HG02588 (cell line): Measurements from ENCODE around the gene FAM98B.
A peak's percentile ranks its signal among the peaks of the same experiment; 100 is the strongest.
"Not testable (repeated sequence)": the region's sequence is repeated elsewhere in the genome, so short reads cannot be mapped to it uniquely, and the experiment has no call there.

Source experiments
- ATAC-seq: cut with Tn5 transposase; IDR thresholded peaks from one replicate; pipeline ENCODE4 v1.9.1; 2021; ENCODE audit warnings: mild to moderate bottlenecking, moderate library complexity; ENCODE audit not compliant: unreplicated experiment

Gene FAM98B

DNA sequence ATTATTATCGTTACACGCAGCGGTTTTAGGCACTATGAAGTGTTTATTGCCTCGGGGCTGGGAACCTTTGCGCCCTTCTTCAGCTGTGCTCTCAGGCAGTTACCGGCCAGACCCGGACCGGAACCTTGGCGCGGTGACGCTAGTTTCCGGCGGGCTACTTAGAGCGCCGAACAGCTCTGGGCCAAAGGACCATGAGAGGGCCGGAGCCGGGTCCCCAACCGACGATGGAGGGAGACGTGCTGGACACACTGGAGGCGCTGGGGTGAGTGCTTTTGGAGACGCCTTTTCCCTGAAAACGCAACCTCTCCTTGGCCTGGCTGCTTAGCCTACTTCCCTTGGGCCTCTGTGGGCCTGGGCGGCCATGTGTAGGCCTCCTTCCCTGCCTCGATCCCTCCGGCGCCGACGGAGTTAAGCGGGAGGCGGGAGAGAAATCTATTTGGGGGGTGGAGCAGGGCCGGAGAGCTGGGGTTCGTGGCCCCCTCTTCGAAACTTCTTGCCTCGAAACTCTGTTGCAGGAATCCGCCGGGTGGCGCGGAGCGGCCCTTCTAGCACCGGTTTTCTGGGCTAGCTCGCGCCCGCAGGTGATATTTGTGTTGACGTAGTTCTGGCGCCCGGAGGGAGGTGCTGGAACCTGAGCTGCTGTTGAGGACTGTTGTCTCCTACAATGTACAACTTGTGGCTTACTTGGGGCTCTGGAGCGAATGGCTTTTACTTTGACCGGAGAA, at the start of gene FAM98B:
TSS of gene FAM98B (plus strand) at position 157 of the 725 bp plus-strand sequence. CDS start at position 192, 35 bp downstream.
- peak; percentile 92 for ATAC-seq

DNA sequence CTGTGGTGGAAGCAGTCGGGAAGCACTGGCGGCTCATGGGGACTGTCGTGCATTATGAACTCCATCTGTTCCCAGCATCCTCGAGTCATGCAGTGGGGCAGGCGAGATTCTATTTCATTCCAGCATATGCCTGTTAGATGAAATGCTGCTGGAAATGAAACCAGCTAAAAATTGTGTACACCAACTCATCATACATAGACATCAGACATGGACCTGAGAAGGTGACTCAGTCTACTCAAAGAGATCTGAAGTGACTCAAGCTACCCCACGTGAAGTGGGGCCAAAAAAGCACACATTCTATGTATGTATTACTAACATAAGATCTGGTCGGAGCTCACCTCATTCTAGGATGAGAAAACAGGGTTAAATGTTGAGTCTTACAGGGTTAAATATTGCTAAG, 47.5 kb upstream of the FAM98B start:
- ATAC-seq: no peak

DNA sequence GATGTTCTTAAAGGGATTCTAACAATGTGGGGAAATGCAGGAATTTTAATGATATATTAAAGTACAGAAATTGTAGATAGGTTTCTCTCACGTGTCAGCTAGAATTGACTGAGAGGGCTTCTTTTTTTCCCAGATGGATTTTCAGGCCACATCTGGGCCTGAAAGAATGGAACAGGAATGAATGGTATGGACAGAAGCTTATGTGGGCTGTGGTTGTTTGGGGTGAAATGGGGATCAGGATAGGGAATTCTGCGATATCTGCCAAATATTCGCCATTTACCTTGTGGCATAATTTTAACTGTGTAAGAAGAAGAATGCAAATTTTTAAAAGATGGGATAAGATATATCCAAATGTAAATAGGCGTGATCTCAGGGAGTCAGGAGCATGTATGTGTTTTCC, 45.4 kb upstream of the FAM98B start:
- no peak for ATAC-seq

DNA sequence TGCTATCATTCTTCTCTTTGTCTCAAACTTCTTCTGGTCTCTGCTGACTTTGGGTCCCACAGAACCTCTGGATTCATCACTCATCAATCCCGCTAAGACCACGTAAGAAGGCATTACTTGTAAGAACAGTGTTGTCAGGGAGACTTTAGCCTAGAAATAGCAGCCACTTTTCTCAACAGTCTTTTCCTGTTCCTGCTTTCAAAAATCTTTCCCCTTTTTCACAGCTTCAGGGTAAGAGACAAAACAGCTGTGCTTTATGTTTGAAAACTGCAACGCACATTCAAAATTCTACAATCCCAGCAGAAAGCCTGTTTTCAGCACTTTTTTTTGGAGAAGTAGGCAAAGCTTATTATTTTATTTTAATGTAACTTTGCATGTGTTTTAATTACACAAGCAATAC, 42.0 kb upstream of the FAM98B start:
- ATAC-seq: no peak

DNA sequence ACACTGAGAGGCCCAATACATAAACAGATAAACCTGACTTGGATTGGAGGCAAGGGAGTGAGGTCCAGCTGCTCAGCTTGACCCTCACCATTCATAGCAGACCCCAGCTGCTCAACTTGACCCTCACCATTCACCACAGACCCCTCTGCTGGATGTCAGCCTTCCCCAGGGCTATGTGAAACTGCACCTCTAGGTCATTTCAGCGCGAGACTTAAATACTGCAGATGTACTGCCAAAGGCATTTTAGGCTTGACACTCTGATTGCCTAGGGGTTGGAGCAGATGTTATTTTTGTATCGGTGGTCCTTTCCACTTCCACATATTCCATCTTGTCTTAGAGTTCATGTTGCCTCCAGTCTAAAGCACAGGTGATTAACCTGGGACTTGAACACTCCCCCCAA, 41.5 kb upstream of the FAM98B start:
- ATAC-seq: no peak

DNA sequence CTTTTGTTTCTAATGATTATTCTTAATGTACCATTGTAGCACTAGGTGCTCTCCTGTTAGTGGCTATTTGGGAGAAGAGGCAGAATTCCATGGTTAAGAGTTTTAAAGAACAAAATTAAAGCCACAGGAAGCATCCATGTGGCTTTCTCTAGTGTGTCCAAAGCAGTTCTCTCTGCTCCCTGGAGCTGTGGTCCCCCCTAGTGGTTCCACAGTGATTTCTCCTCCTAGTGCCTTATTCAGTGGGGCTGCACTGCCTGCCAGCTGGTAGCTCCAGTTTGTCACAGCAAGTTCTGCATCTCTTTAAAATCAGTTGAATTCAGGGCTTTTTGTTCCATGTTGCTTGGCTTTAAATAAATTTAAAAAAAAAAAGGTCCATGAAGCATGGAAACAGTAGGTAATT, 39.6 kb upstream of the FAM98B start:
- ATAC-seq: no peak

DNA sequence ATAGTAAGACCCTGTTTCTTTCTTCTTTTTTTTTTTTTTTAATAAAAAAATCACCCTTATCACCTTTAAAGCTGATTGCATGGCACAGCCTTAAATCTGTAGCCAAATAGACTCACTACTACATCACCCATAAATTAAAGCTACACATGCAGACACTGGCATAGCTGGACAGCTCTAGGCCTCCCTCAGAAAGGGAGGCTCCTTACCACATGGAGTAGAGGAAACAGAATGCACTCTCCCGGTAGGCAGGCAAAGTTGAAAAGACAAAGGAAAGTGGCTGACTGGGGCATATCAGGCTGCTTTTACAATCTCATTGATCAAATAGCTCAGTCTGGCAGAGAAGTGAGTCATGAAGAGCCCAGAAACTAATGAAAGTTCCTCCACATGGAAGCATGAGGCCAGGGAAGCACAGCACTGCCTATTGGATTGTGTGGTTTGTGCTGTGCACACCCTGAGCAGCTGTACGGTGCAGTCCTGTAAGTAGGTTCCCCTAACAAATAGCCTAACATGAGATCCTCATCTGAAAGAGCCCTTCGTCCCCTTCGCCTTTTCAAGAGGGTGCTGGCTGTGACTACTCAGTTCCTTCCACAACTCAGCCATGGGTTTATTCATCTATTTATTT, 32.7 kb upstream of the FAM98B start:
- no peak for ATAC-seq

DNA sequence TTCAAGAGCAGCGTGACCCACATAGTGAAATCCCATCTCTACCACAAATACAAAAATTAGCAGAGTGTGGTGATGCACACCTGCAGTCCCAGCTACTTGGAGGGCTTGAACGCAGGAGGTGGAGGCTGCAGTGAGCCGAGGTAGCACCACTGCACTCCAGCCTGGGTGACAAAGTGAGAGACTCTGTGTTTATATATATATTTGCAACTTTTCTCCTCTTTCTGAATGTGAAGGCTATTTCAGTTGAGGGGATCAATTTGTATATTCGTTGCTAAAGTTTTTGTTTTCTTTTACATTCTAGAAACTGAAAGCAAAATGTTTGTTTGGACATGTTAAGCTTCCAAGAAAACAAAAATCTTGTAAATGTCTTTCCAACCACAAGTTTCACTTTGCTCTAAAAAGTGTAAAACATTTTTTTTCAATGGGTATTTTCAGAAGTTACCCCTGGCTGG, 29.8 kb upstream of the FAM98B start:
- ATAC-seq: peak; percentile 68

DNA sequence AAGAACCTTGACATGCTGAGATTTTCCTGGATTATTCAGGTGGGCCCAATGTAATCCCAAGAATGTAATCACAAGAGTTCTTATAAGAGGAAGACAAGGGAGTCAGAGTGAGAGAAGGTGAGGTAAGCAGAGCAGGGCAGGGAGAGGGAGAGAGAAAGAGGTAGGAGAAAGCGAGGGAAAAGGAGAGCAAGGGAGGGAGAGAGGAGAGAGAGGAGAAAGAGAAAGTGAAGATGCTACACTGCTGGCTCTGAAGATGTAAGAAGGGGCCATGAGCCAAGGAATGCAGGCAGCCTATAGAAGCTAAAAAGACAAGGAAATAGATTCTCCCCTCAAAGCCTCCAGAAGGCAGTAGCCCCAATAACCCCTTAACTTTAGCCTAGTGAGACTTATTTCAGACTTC, 28.7 kb upstream of the FAM98B start:
- no peak for ATAC-seq

DNA sequence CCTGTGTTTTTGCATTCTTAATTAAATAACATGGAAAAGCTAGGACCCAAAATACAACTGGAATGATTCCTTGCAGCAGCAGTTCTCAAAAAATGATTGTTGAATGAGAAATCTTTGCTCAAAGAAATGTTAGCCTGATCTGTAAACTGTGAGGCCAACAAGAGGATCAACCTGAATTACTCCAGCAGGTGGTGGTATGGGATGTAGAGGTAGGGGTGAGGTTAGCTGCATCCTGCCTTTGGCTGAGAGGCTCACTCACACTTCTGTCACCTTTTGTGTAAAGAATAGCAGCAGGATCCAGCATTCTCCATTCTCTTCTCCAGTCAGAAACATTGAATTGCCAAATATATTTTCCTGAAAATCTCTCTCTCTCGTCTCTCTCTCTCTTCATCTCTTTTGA, 26.5 kb upstream of the FAM98B start:
- no peak for ATAC-seq

DNA sequence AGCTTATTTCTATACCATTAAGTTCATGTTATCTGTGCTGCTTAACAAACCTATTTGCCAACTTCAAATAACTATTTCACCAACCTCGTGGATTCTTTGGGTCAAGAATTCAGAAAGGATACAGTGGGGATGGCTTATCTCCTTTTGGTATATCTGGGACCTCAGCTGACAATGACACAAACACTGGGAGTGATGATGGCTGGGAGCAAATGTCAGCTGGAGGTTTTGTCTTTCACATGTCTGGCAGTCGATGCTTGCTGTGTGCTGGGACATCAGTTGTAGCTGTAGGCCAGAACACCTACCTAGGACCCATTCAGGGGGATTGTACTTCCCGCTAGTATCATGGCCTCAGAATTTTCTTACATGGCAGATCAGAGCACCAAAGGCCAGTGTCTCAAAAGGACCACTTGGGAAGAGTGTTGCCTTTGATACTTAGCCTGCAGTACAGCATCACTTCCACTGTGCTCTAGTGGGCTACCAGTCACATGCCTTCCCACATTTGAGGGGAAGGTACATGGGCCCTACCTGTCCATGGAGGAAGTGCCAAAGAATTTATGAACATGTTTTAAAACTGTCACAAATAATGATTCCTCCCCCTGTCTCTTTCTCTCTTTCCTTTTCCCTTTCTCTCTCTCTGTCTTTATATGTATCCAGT, 23.7 kb upstream of the FAM98B start:
- no peak for ATAC-seq

DNA sequence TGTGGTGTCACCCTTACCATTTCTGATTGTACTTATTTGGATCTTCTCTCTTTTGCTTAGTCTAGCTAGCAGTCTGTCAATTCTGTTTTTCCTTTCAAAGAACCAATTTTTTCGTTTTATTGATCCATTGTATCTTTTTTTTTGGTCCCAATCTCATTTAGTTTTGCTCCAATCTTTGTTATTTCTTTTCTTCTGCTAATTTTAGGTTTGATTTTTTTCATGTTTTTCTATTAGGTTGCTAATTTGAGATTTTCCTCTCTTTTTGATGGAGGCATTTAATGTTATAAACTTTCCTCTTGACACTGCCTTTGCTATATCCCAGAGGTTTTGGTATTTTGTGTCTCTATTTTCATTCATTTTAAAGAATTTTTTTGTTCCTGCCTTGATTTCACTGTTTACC, 16.9 kb upstream of the FAM98B start:
- ATAC-seq: no peak

DNA sequence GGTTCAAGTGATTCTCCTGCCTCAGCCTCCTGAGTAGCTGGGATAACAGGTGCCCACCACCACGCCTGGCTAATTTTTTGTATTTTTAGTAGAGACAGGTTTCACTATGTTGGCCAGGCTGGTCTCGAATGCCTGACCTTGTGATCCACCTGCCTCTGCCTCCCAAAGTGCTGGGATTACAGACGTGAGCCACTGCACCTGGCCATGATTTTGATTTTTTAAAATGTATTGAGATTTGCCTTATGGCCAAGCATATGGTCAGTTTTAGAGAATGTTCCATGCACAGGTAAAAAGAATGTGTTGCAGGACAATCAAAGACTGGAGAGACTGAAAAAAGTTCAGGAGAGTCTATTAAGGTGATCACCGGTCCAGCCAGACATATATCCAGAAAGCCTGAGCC, 16.3 kb upstream of the FAM98B start:
- not testable (repeated sequence) for ATAC-seq

DNA sequence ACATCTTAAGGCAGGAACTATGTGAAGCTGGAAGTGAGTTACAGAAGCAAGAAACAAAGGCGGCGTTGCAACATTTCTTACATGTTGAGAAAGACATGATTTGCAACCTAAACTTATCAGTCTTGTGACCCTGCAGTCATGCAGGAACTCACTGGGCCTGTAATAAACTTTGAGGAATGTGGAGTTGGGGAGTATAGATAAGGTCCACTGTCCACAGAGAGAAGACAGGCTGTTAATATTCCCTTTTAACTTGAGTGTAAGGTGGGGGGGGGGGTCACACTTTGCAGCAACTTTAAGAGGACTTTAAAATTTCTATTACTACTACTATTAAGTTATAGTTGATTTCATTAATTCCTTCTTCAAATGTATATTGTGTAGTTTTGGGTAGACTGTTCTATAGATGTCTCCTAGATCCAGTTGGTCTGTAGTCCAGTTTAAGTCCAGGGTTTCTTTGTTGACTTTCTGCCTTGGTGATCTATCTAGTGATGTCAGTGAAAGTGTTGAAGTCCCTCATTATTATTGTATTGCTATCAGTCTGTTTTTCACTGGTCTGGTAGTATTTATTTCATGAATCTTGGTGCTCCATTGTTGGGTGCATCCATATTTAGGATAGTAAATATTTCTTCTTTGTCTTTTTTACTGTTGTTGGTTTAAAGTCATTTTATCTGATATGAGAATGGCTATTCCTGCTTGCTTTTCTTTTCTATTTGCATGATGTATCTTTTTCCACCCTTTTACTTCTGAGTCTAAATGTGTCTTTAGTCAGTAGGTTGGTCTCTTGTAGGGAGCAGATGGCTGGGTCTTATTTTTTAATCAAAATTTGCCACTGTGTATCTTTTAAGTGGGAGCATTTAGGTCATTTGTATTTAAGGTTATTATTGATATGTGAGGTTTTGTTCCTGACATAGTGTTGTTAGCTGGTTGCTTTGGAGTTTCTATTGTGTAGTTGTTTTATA, 15.6 kb upstream of the FAM98B start:
- ATAC-seq: no peak

DNA sequence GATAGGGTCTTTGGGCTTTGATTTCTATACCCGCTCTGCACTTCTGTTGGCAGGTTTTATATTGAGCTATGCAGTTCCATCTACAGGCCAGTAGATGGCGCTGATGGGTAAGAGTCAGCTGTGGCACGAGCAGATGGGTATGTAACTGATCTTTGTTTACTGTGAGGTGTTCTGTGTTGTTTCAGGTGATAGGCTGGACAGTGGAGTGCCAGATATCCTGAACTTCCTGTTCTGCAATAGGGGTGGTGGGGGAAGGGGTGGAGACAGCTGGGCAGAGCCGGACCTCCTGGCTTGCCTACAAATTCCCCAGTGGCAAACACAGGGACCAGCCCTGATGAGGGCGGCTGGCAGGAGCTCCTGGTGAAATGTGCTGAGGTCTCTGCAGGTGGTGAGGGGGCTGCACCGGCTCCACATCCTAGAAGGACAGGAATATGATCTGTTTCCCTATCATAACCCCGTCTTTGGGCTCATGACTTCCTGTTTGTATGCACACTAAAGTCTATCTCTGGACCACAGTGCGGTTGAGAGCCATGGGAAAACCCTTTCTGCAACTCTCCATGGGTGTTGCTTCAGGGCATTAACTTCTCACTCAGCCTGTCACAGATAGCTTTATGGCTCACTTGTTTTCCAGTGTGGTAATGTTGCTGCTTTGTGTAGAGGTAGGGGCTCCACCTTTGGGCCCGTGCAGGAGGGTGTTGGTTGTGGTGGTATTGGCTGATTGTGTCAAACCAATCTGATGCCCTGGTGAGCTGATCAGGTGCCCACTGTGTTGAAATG, 13.4 kb upstream of the FAM98B start:
- peak; percentile 80 for ATAC-seq

DNA sequence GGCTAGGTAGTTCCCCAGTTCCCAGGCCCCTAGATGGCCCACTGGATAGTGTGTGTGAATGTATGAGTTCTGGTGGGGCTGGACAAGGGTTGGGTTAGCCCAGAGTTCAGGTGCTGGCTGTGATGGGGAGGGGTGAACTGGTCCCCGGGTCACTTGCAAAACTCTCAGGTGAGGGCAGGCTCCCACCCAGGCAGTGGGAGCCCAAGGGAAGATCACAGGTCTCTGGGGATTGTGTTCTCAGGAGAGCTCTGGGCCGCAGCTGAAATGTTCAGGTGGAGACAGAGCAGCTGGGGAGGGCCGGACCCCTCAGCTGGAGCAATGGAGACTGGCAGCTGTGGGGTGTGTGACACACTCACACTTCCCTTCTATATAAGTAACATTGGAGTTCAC, 12.8 kb upstream of the FAM98B start:
- ATAC-seq: no peak

DNA sequence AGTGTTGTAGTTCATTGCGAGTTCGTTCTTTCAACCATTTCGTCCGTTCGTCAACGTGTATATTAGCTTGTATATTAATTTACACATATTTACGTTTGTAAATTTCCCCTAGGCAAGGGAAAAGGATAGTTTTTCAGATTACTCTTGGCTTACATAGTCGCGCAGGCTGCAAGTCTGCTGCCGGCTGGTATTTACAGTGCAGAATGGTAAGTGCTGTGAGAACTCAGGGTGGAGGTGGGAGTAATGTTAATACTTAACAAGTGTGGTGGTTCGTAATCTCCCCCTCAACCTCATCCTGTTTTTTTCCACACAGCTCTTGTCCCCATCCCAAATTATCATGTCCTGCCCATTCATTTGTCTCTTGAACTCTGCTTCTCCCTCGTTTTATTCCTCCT, 766 bp downstream of the FAM98B start:
- ATAC-seq: no peak

DNA sequence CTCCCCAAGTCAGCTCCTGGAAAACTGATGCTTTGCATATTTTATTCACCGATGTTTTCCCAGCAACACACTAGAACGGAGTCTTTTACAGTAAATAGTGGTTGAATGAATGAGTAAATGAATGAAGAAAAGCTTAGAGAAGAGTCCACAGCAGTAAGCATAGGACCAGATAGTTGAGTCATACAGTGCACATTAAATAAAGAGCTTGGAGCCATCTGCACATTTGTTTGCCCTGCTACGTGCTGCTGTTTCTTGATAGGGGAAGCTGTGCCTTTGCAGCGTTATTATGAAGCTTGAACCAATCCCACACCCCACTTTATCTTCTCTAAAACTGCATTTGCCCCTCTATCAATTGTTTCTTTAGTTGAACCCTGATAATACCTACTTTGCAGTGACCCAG, 1.2 kb downstream of the FAM98B start:
- no peak for ATAC-seq

DNA sequence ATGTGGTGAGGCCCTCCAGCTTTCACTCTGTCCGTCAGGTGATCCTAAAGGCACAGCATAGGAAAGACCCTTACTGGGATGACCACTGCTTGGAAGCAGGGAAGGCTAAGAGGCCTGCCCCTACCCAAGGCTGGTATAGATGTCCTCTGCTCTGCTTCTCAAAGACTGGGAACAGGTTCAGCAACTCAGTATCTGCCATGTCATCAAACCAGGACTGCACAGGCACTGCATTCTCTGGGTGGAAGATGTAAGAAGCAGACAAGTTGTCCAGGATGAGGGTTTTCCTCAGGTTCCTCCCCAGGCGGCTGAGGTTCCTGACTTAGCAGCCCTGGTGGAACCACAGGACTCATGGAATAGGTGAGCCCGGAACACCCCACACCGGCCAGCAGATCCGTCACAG, 4.7 kb downstream of the FAM98B start:
- ATAC-seq: no peak

DNA sequence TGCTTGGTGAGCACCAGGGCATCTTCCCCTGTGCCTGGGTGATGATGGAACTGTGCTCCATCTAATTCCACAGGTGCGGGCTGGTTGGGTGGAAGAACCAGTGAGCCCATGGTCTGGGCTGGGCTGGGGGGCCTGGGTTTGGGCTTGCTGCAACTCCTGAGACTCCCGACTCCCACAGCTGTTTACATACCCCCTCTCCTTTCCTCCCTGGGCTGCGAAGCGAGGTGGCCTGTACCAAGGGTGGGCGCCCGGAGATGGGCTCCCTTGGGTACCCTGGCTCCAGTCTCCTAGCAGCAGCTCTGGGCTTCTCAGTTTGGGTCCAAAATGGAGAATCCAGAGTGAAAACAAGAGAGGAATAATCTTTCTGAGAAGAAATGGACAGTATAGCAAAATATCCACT, 5.6 kb downstream of the FAM98B start:
- ATAC-seq: no peak
